CD4-positive, alpha-beta T cell (primary cell): ENCODE measurements around the gene MEGF10. TPM values are rescaled to one million over a fixed set of nuclear protein-coding genes. Genes with fewer than 3 reads are reported as not detected.

Experiments
- ATAC-seq: fragments of 200-7000 bp; cut with Tn5 transposase; one replicate; pipeline ENCODE4 v1.10.0; 2022; ENCODE audit warnings: mild to moderate bottlenecking; ENCODE audit not compliant: poor library complexity
- CTCF ChIA-PET: fragments of 350-600 bp; sonication (Branson Sonifier 250); formaldehyde crosslinking; loops from one replicate; lab custom pipeline; 2021; ENCODE audit warnings: antibody characterized with exemption, inconsistent platforms; lab: Charles Lee
- POLR2A ChIA-PET: fragments of 350-600 bp; sonication (Branson Sonifier 250); formaldehyde crosslinking; loops from one replicate; lab custom pipeline; 2021; ENCODE audit warnings: antibody characterized with exemption, inconsistent platforms; lab: Charles Lee
- DNase-seq, 14 experiments: peaks; one replicate each; pipeline ENCODE4 v3.0.0-alpha.2; 2013 to 2020; ENCODE audit warnings: mixed read lengths in 2 of 14
- H3K27ac ChIP-seq, 2 donors: one replicate each; pipeline versions ENCODE4 v1.5.1 to v1.7.0; 2013; ENCODE audit warnings: low read length in 2 of 2, low read depth in 1 of 2, mild to moderate bottlenecking in 1 of 2
- H3K27me3 ChIP-seq, 2 experiments: 1 replicate in 1 of 2; 2 replicates in 1 of 2; pipeline versions ENCODE4 v1.6.1 to v1.7.0; 2013; ENCODE audit warnings: low read length in 2 of 2, control low read depth in 1 of 2, mild to moderate bottlenecking in 1 of 2, moderate library complexity in 1 of 2; ENCODE audit not compliant: insufficient read depth in 2 of 2, control insufficient read depth in 1 of 2
- H3K36me3 ChIP-seq: one replicate; pipeline ENCODE4 v1.6.1; 2013; ENCODE audit warnings: low read length, control low read depth; ENCODE audit not compliant: insufficient read depth
- H3K4me1 ChIP-seq: one replicate; pipeline ENCODE4 v1.6.1; 2013; ENCODE audit warnings: low read length, control low read depth; ENCODE audit not compliant: insufficient read depth
- H3K4me3 ChIP-seq: one replicate; pipeline ENCODE4 v1.5.1; 2013; ENCODE audit warnings: mild to moderate bottlenecking, low read length, moderate library complexity
- H3K9me3 ChIP-seq, 2 experiments: 1 replicate in 1 of 2; 2 replicates in 1 of 2; pipeline versions ENCODE4 v1.6.1 to v1.7.0; 2013; ENCODE audit warnings: low read length in 2 of 2, mild to moderate bottlenecking in 2 of 2, control low read depth in 1 of 2, moderate library complexity in 1 of 2; ENCODE audit not compliant: control insufficient read depth in 1 of 2, insufficient read depth in 1 of 2
- H3K27ac Mint-ChIP-seq: one replicate; pipeline ENCODE4 v1.8.0; 2020; ENCODE audit warnings: mixed read lengths
- H3K27me3 Mint-ChIP-seq: one replicate; pipeline ENCODE4 v1.8.0; 2021; ENCODE audit warnings: mixed read lengths
- H3K36me3 Mint-ChIP-seq: one replicate; pipeline ENCODE4 v1.8.0; 2021; ENCODE audit warnings: low read depth, mixed read lengths
- H3K4me1 Mint-ChIP-seq: one replicate; pipeline ENCODE4 v1.8.0; 2021; ENCODE audit warnings: low read depth, mixed read lengths
- H3K4me3 Mint-ChIP-seq: one replicate; pipeline ENCODE4 v1.8.0; 2020; ENCODE audit warnings: mild to moderate bottlenecking, mixed read lengths
- H3K9me3 Mint-ChIP-seq: one replicate; pipeline ENCODE4 v1.8.0; 2020; ENCODE audit warnings: mixed read lengths
- intact Hi-C, 2 experiments: fragments of 100-400 bp; cut with DNase I in 1 of 2; cut with micrococcal nuclease in 1 of 2; formaldehyde crosslinking; loops; one replicate each; pipeline versions ENCODE4 v1.15.1 to v1.9.0; 2023 to 2025; cut with DNase I, micrococcal nuclease
- total RNA-seq, 174 experiments: library from RNA in 2 of 174; stranded (reverse) in 2 of 174; gene quantifications; one replicate each; pipeline ENCODE4 v1.2.3 and lab custom pipeline; 2021 to 2026
- TF ChIP-seq, protein P1 (sequence below): fragments of 200-600 bp; IDR thresholded peaks from one replicate; pipeline ENCODE4 v1.8.0; 2022; ENCODE audit warnings: antibody characterized with exemption, mild to moderate bottlenecking

The MEGF10 gene
- total RNA-seq, 2 experiments from 2014 or later: not detected

GRCh38 chr5:127320032-127320965 is 29.7 kb downstream of the MEGF10 start:
- Mint-ChIP-seq H3K9me3 (no peaks in the 10 kb centered on the region), H3K27me3 (peaks cover 7% of the 10 kb centered on the region), H3K27ac (no peak overlapping the region), H3K4me3 (no peak overlapping the region), H3K4me1 (peaks cover 10% of the 10 kb centered on the region), H3K36me3 (no peaks in the 10 kb centered on the region)
- no peak for ATAC-seq
- Histone ChIP-seq H3K9me3 (no peaks in the 10 kb centered on the region), H3K27ac (no peak overlapping the region), H3K4me1 (peaks cover 5% of the 10 kb centered on the region), H3K27me3 (no peaks in the 10 kb centered on the region), H3K36me3 (no peaks in the 10 kb centered on the region), H3K4me3 (no peak overlapping the region)
- DNase-seq: peak in 1 of 14 experiments; percentile 11
- TF ChIP-seq, protein P1, sequence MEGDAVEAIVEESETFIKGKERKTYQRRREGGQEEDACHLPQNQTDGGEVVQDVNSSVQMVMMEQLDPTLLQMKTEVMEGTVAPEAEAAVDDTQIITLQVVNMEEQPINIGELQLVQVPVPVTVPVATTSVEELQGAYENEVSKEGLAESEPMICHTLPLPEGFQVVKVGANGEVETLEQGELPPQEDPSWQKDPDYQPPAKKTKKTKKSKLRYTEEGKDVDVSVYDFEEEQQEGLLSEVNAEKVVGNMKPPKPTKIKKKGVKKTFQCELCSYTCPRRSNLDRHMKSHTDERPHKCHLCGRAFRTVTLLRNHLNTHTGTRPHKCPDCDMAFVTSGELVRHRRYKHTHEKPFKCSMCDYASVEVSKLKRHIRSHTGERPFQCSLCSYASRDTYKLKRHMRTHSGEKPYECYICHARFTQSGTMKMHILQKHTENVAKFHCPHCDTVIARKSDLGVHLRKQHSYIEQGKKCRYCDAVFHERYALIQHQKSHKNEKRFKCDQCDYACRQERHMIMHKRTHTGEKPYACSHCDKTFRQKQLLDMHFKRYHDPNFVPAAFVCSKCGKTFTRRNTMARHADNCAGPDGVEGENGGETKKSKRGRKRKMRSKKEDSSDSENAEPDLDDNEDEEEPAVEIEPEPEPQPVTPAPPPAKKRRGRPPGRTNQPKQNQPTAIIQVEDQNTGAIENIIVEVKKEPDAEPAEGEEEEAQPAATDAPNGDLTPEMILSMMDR: no peak
- intact Hi-C loops: no loop called here
- ChIA-PET CTCF (interaction anchor here (1.4 kb wide), 1 partner anchor 10 kb away, joined by 5 read pairs; no protein-coding TSS in a partner anchor), POLR2A (no interaction called here)

DNA sequence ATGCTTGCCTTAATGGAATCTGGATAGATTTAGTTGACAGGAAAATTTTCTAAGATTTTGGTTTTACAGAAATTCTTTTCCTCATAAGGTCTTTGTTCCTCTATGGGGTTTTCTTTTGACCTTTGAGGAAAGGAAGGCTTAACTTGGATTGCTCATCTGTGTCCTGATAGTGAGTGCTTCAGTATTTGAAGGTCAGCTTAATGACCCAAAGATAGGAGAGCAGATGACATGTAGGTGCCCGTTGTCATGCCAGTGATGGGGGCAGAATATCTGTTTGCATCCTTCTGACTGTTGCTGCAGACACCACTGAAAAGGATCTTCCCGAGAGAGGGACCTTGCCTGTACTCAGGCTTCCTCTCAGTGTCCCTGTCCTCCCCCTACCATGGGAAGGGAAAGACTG is 30.9 kb downstream of the MEGF10 start:
- H3K36me3 Mint-ChIP-seq: no peaks in the 10 kb centered on the region
- POLR2A ChIA-PET: no interaction called here

DNA sequence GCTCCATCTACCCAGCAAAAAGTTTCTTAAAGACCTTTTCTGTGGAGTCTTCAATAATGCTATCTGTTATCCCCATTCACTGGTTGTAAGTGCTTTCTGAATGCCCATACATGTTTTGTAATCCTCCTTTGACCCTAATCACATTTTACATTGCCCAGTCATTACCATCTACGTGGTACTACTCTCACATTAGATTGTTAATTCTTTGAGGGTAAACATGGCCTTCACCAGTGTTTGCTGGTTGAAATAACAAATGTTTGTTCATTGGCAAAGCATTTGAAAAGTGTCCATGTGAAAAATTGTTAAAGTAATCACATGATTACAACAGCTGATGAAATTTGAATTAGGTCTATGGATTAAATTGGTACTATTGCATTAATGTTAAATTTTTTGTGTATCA is 31.8 kb downstream of the MEGF10 start:
- intact Hi-C loops: no loop called here
- Mint-ChIP-seq H3K27me3 (peaks cover 4% of the 10 kb centered on the region), H3K27ac (no peak overlapping the region), H3K4me3 (no peak overlapping the region), H3K9me3 (no peaks in the 10 kb centered on the region), H3K4me1 (peaks cover 10% of the 10 kb centered on the region), H3K36me3 (no peaks in the 10 kb centered on the region)
- CTCF ChIA-PET: no interaction called here
- no peaks in the 10 kb centered on the region for H3K27me3 ChIP-seq
- no peak overlapping the region for H3K27ac ChIP-seq
- TF ChIP-seq, protein P1: no peak
- H3K4me3 ChIP-seq: no peak overlapping the region
- H3K36me3 ChIP-seq: no peaks in the 10 kb centered on the region
- no peak for ATAC-seq
- H3K4me1 ChIP-seq: peaks cover 5% of the 10 kb centered on the region
- no peaks in the 10 kb centered on the region for H3K9me3 ChIP-seq
- DNase-seq: no peak
- POLR2A ChIA-PET: no interaction called here

More for the DNA sequence above, 30.9 kb downstream of the MEGF10 start:
- Histone ChIP-seq H3K36me3 (no peaks in the 10 kb centered on the region), H3K4me1 (peaks cover 5% of the 10 kb centered on the region), H3K27ac (no peak overlapping the region), H3K27me3 (no peaks in the 10 kb centered on the region), H3K9me3 (no peaks in the 10 kb centered on the region), H3K4me3 (no peak overlapping the region)
- Mint-ChIP-seq H3K27me3 (peaks cover 10% of the 10 kb centered on the region), H3K4me1 (peaks cover 10% of the 10 kb centered on the region), H3K9me3 (no peaks in the 10 kb centered on the region), H3K27ac (no peak overlapping the region), H3K4me3 (no peak overlapping the region)
- DNase-seq: no peak
- intact Hi-C loops: no loop called here
- TF ChIP-seq, protein P1: no peak
- ATAC-seq: no peak
- CTCF ChIA-PET: interaction anchor here (1.4 kb wide), 1 partner anchor 9 kb away, joined by 5 read pairs; no protein-coding TSS in a partner anchor
